Smooth muscle cell (in vitro differentiated cells): ENCODE data around the gene PAPLN. TPM values are rescaled to one million over a fixed set of nuclear protein-coding genes. Genes with fewer than 3 reads are reported as not detected.

Experiments used
- DNase-seq: peaks from one replicate; lab custom pipeline; 2025; ENCODE audit not compliant: unreplicated experiment; lab: John Stamatoyannopoulos, UW
- H2AFZ ChIP-seq: fragments of 200-600 bp; sonication (generic); 2 replicates; pipeline ENCODE4 v1.6.0; 2016; ENCODE audit warnings: antibody characterized with exemption, low read depth, mild to moderate bottlenecking
- H3F3A ChIP-seq: fragments of 200-600 bp; sonication (generic); 2 replicates; pipeline ENCODE4 v1.6.0; 2017; ENCODE audit warnings: antibody characterized with exemption, low read depth
- H3K27ac ChIP-seq: fragments of 200-600 bp; sonication (generic); 2 replicates; pipeline ENCODE4 v1.5.1; 2016; ENCODE audit warnings: low read depth, mild to moderate bottlenecking
- H3K27me3 ChIP-seq: fragments of 200-600 bp; sonication (generic); 2 replicates; pipeline ENCODE4 v1.6.1; 2016; ENCODE audit warnings: low read depth, mild to moderate bottlenecking
- H3K36me3 ChIP-seq: fragments of 200-600 bp; sonication (generic); 2 replicates; pipeline ENCODE4 v1.5.1; 2016; ENCODE audit warnings: low read depth
- H3K4me1 ChIP-seq: fragments of 200-600 bp; sonication (generic); 2 replicates; pipeline ENCODE4 v1.5.1; 2016; ENCODE audit warnings: low read depth
- H3K4me2 ChIP-seq: fragments of 200-600 bp; sonication (generic); 2 replicates; pipeline ENCODE4 v1.6.0; 2016; ENCODE audit warnings: mild to moderate bottlenecking
- H3K4me3 ChIP-seq: fragments of 200-600 bp; sonication (generic); 2 replicates; pipeline ENCODE4 v1.5.1; 2016; ENCODE audit warnings: mild to moderate bottlenecking
- H3K79me2 ChIP-seq: fragments of 200-600 bp; sonication (generic); 2 replicates; pipeline ENCODE4 v1.6.0; 2016; ENCODE audit warnings: low read depth, mild to moderate bottlenecking
- H3K9ac ChIP-seq: fragments of 200-600 bp; sonication (generic); 2 replicates; pipeline ENCODE4 v1.6.0; 2016; ENCODE audit warnings: low read depth
- H3K9me3 ChIP-seq: fragments of 200-600 bp; sonication (generic); replicated peaks from 2 replicates; pipeline ENCODE4 v1.5.1; 2016; ENCODE audit warnings: low read depth
- H4K20me1 ChIP-seq: fragments of 200-600 bp; sonication (generic); 2 replicates; pipeline ENCODE4 v1.6.0; 2016; ENCODE audit warnings: low read depth
- CTCF ChIP-seq: fragments of 200-600 bp; sonication (generic); IDR thresholded peaks from 2 replicates; pipeline ENCODE4 v1.5.1; 2017; ENCODE audit warnings: borderline replicate concordance, mild to moderate bottlenecking, antibody characterized with exemption; ENCODE audit not compliant: insufficient read depth, poor library complexity, severe bottlenecking
- WGBS: methylation state at CpG from one replicate; pipeline ENCODE4 v1.1.7; 2016; ENCODE audit warnings: low lambda C conversion rate; 5-methylcytosine and 5-hydroxymethylcytosine counted together
- polyA plus RNA-seq: library from polyadenylated mRNA; unstranded; fragments of >200 nt; fragmentation: Nextera tagmentation; extraction: Ambion mirVana; gene quantifications from 2 replicates; pipeline ENCODE4 v1.2.1, GENCODE V29; 2016
- total RNA-seq: library from RNA; depleted of rRNA; stranded (reverse); fragments of >200 nt; gene quantifications from 2 replicates; pipeline ENCODE4 v1.2.3, GENCODE V29; 2014

The PAPLN gene
- total and polyA plus RNA-seq, 2 experiments from 2014 or later: 1.5 to 3.3 TPM

DNA sequence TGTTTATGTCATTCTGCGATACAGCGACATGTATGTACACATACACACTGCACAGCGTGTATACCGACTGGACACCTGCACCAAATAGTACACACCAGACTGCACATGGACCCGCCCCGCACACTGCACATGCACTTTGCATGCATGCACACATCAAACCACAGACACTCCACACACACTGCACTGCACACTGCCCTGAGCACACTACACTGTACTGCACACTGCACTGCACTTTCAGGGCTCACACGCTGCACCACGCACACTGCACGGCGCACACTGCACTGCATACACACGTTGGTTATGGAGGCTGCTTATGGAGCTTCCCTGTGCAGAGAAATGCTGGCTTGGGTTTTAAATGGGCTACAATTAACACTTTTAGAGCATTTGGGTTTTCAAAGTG lies 1.6 kb downstream of the PAPLN start:
- H3K27me3 ChIP-seq: peaks cover 74% of the 10 kb centered on the region

DNA sequence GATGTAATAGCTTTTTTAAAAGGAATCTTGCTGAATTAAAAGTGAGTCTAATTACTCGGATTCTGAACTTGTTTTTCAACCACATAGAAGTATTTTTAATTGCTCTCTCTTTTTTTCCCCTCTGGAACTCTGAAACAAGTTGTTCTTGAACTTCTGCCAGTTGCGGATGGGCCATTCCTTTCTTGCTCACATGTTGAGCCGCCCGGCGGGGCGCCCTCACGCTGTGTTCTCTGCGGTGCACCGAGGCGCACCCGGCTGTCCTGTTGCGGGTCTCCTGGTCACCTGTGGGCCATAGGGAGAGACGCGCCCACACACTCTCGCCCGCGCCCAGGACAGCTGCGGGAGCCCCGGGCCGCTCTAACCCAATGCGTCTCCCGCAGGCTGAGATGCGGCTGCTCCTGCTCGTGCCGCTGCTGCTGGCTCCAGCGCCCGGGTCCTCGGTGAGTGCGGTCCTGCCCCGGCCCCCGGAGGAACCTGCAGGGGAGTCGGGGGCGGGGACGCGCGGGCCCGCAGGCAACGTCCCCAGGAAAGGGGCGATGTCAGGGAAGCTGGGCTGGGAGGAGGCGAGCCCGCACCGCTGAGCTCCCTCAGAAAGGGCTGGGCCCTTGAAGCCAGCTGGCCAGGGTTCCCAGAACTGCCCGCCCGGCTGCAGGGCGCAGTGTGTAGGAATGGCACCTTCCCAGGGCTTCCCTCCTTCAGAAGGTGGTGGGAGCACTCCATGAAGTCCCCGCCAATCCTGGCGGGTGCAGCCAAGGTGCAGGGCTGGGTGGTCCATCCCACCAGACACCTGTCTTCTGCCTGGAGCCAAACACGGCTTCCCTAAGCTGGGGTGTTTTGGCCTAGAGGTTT lies 2.3 kb downstream of the PAPLN start:
- no peak for DNase-seq
- Histone ChIP-seq H3K36me3 (no peaks in the 10 kb centered on the region), H3K9me3 (no peaks in the 10 kb centered on the region), H3K9ac (no peak overlapping the region), H3K4me3 (peak overlapping the region; percentile 25), H3F3A (no peaks in the 10 kb centered on the region), H3K79me2 (no peaks in the 10 kb centered on the region), H3K4me1 (peaks cover 43% of the 10 kb centered on the region), H3K27ac (no peak overlapping the region), H4K20me1 (no peaks in the 10 kb centered on the region), H3K27me3 (peaks cover 67% of the 10 kb centered on the region), H3K4me2 (peak overlapping the region; percentile 89), H2AFZ (no peak overlapping the region)
- no peak for TF ChIP-seq CTCF
- 15% methylated on average over 30 of the region's 48 CpGs for WGBS

More for the DNA sequence above, 1.6 kb downstream of the PAPLN start:
- no peaks in the 10 kb centered on the region for H3K9me3 ChIP-seq
- H3K36me3 ChIP-seq: no peaks in the 10 kb centered on the region
- H3K4me3 ChIP-seq: peak overlapping the region; percentile 44
- no peak overlapping the region for H3K27ac ChIP-seq
- no peaks in the 10 kb centered on the region for H4K20me1 ChIP-seq
- H3K4me1 ChIP-seq: peaks cover 43% of the 10 kb centered on the region
- H3K79me2 ChIP-seq: no peaks in the 10 kb centered on the region
- no peak overlapping the region for H2AFZ ChIP-seq
- H3K4me2 ChIP-seq: peak overlapping the region; percentile 89
- H3K9ac ChIP-seq: no peak overlapping the region
- TF ChIP-seq CTCF: no peak
- no peak for DNase-seq
- H3F3A ChIP-seq: no peaks in the 10 kb centered on the region
- WGBS: 86% methylated on average over 11 of the region's 11 CpGs

DNA sequence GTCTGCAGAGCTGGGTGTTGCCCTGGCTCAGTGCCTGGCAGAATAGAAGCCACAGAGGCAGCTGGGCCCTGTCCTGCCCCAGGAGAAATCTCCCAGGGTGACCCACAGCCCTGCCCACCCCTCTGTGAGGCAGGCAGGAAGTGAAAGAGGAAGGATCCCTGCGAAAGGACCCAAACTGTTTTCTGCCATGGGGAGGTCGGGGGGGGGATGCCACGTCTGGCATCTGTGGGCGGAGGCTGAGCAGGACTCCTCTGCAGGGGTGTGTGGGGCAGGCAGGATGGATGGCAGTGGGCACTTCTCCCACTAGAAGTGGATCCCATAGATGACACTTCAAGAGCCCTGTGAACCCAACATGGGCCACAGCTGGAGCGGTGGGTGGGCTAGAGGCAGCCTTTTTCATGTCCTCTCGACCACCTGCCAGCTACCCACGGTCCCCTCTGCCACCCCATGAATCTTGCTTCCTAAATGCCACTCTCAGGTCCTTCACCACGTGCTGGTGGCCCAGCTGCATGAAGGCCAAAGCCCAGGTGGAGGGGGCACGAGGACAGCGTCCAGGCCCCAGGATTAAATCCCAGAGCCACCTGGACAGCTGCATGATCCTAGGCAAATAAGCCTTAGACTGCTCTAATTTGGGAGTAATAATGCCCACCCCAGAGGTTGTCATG lies 3.6 kb downstream of the PAPLN start:
- no peaks in the 10 kb centered on the region for H3K79me2 ChIP-seq
- WGBS: 88% methylated on average over 9 of the region's 10 CpGs
- no peaks in the 10 kb centered on the region for H4K20me1 ChIP-seq
- H2AFZ ChIP-seq: no peak overlapping the region
- no peak overlapping the region for H3K9ac ChIP-seq
- TF ChIP-seq CTCF: no peak
- no peaks in the 10 kb centered on the region for H3F3A ChIP-seq
- H3K9me3 ChIP-seq: no peaks in the 10 kb centered on the region
- no peak overlapping the region for H3K27ac ChIP-seq
- no peaks in the 10 kb centered on the region for H3K36me3 ChIP-seq
- DNase-seq: no peak
- H3K4me1 ChIP-seq: peaks cover 33% of the 10 kb centered on the region
- no peak overlapping the region for H3K4me3 ChIP-seq
- H3K4me2 ChIP-seq: no peak overlapping the region
- peaks cover 54% of the 10 kb centered on the region for H3K27me3 ChIP-seq
